HEK293 (cell line): Measurements from ENCODE around the gene NDST1.

Source experiments
- KLF9 ChIP-seq: fragments of 450-650 bp; formaldehyde crosslinking; IDR thresholded peaks from 2 replicates; pipeline ENCODE4 v1.5.1; 2016; ENCODE audit warnings: missing biosample characterization, missing genetic modification characterization, low read depth
- ZBTB7A ChIP-seq: fragments of 450-650 bp; formaldehyde crosslinking; IDR thresholded peaks from 2 replicates; pipeline ENCODE4 v1.5.1; 2016; ENCODE audit warnings: low read depth, missing biosample characterization, missing genetic modification characterization
- TF ChIP-seq, protein P1 (sequence below): fragments of 450-650 bp; formaldehyde crosslinking; IDR thresholded peaks from 2 replicates; pipeline ENCODE4 v1.5.1; 2016; ENCODE audit warnings: missing biosample characterization, missing genetic modification characterization
- TF ChIP-seq, protein P2 (sequence below): fragments of 450-650 bp; formaldehyde crosslinking; IDR thresholded peaks from 2 replicates; pipeline ENCODE4 v1.5.1; 2016; ENCODE audit warnings: missing biosample characterization, missing genetic modification characterization

DNA sequence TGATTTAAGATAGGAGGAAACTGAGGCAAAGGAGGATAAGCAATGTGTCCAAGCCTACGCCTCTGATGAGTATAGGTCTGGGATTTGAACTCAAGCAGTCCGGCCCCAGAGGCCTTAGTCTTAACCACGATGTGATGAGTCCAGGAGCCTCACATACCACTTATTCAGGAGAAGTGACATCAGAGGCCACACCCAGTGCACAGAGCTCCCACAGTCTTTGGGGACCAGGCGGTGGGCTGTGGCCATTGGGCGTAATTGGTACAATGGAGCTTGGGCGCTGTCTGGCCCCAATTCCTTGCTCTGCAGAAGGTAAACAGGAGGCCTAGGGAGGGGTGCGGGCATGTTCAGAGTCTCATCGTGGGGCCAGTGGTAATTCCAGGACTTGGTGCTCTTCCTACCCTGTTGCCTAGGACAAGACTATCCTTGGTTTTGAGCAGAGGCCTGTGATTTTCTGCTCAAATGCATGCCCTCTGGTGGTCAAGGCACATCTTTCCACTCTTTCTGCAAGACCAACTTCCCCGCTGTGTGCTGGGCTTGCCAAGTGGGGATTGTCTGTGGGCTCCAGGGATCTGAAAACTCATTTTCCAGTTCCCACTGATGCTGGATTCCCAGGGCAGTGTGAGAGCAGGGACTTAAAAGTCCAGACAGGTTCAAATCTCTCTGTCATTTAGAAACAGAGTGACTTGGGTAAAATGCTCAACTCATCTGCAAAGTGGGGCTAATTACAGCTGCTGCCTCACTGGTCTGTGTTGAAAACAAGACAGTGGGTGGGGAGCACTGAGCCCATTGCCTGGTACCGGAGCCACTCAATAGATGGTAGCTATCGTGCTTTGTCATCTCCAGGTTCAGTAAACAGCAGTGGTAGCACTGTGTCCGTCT is 15.8 kb downstream of the NDST1 start:
- TF ChIP-seq, protein P1, sequence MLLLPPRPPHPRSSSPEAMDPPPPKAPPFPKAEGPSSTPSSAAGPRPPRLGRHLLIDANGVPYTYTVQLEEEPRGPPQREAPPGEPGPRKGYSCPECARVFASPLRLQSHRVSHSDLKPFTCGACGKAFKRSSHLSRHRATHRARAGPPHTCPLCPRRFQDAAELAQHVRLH (tag by site-specific recombination) = no peak
- TF ChIP-seq, protein P2, sequence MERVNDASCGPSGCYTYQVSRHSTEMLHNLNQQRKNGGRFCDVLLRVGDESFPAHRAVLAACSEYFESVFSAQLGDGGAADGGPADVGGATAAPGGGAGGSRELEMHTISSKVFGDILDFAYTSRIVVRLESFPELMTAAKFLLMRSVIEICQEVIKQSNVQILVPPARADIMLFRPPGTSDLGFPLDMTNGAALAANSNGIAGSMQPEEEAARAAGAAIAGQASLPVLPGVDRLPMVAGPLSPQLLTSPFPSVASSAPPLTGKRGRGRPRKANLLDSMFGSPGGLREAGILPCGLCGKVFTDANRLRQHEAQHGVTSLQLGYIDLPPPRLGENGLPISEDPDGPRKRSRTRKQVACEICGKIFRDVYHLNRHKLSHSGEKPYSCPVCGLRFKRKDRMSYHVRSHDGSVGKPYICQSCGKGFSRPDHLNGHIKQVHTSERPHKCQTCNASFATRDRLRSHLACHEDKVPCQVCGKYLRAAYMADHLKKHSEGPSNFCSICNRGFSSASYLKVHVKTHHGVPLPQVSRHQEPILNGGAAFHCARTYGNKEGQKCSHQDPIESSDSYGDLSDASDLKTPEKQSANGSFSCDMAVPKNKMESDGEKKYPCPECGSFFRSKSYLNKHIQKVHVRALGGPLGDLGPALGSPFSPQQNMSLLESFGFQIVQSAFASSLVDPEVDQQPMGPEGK (tag by site-specific recombination) = no peak
- TF ChIP-seq ZBTB7A = no peak
- no peak for TF ChIP-seq KLF9 (tag by site-specific recombination)
